Kidney glomerular epithelial cell (primary cell): Measurements from ENCODE around the gene TBC1D3B.
"Not testable (repeated sequence)": the region's sequence is repeated elsewhere in the genome, so short reads cannot be mapped to it uniquely, and the experiment has no call there.

ENCODE experiments used
- DNase-seq: peaks from one replicate; lab custom pipeline; 2025; lab: John Stamatoyannopoulos, UW

TBC1D3B gene

GRCh38 chr17:36129616-36130015, 46.8 kb downstream of the TBC1D3B start:
- no peak for DNase-seq

GRCh38 chr17:36128411-36128978, 47.9 kb downstream of the TBC1D3B start:
- no peak for DNase-seq

- no peak for DNase-seq
Observed at GRCh38 chr17:36127911-36128310, 48.5 kb downstream of the TBC1D3B start.

- DNase-seq: no peak
Observed at GRCh38 chr17:36127199-36127893, 49.1 kb downstream of the TBC1D3B start.

GRCh38 chr17:36124879-36125824, 51.3 kb downstream of the TBC1D3B start:
- DNase-seq: no peak

GRCh38 chr17:36123431-36123830, 53.0 kb downstream of the TBC1D3B start:
- DNase-seq: no peak

- DNase-seq: not testable (repeated sequence)
Observed at GRCh38 chr17:36121099-36121498, 55.3 kb downstream of the TBC1D3B start.

- DNase-seq: no peak
Observed at GRCh38 chr17:36120221-36120620, 56.2 kb downstream of the TBC1D3B start.

- no peak for DNase-seq
Observed at GRCh38 chr17:36118477-36119353, 57.7 kb downstream of the TBC1D3B start.

GRCh38 chr17:36117505-36118382, 58.7 kb downstream of the TBC1D3B start:
- no peak for DNase-seq
